ENCODE results near the gene KRT222.

Gene KRT222

DNA sequence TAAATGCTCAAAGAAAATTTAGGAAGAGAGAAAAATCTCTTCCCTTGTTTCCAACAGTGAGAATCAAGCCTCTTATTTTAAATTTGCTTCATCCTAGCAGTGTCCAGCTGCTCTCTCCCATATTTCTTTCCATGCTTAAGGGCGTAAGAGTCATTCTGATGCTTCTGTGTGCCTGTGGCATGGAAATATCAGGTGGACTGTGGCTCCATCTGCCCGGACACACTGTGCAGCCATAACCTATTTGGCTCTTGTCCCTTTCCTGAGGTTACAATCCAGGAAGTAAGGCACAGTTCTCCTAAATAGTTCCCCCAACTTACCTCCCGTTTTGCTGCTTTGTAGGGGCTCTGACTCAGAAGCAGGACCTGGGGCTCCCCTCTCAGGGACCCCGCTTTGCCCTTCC lies 6.3 kb upstream of the KRT222 start:
- no peak overlapping the region for H3K4me3 ChIP-seq (replicated peaks; ENCODE audit: insufficient read depth, low read length)
- peaks cover 25% of the 10 kb centered on the region for H3K27me3 ChIP-seq (ENCODE audit: insufficient read depth, poor library complexity, severe bottlenecking)
- H3K27ac ChIP-seq (replicated peaks): no peak overlapping the region
- DNase-seq (ENCODE audit: low read depth in 1 of 2, low spot score in 1 of 2): no peak
- TF ChIP-seq, protein P1, sequence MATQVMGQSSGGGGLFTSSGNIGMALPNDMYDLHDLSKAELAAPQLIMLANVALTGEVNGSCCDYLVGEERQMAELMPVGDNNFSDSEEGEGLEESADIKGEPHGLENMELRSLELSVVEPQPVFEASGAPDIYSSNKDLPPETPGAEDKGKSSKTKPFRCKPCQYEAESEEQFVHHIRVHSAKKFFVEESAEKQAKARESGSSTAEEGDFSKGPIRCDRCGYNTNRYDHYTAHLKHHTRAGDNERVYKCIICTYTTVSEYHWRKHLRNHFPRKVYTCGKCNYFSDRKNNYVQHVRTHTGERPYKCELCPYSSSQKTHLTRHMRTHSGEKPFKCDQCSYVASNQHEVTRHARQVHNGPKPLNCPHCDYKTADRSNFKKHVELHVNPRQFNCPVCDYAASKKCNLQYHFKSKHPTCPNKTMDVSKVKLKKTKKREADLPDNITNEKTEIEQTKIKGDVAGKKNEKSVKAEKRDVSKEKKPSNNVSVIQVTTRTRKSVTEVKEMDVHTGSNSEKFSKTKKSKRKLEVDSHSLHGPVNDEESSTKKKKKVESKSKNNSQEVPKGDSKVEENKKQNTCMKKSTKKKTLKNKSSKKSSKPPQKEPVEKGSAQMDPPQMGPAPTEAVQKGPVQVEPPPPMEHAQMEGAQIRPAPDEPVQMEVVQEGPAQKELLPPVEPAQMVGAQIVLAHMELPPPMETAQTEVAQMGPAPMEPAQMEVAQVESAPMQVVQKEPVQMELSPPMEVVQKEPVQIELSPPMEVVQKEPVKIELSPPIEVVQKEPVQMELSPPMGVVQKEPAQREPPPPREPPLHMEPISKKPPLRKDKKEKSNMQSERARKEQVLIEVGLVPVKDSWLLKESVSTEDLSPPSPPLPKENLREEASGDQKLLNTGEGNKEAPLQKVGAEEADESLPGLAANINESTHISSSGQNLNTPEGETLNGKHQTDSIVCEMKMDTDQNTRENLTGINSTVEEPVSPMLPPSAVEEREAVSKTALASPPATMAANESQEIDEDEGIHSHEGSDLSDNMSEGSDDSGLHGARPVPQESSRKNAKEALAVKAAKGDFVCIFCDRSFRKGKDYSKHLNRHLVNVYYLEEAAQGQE (IDR thresholded peaks at IDR 0.05; ENCODE audit: insufficient replicate concordance, low read depth): no peak
- TF ChIP-seq SPI1 (IDR thresholded peaks at IDR 0.05; ENCODE audit: borderline replicate concordance, low read depth) (no peak), POLR2AphosphoS5 (IDR thresholded peaks at IDR 0.05; ENCODE audit: low read depth) (no peak), GABPA (IDR thresholded peaks at IDR 0.05; ENCODE audit: low read depth) (no peak)
- TF ChIP-seq, protein P2, sequence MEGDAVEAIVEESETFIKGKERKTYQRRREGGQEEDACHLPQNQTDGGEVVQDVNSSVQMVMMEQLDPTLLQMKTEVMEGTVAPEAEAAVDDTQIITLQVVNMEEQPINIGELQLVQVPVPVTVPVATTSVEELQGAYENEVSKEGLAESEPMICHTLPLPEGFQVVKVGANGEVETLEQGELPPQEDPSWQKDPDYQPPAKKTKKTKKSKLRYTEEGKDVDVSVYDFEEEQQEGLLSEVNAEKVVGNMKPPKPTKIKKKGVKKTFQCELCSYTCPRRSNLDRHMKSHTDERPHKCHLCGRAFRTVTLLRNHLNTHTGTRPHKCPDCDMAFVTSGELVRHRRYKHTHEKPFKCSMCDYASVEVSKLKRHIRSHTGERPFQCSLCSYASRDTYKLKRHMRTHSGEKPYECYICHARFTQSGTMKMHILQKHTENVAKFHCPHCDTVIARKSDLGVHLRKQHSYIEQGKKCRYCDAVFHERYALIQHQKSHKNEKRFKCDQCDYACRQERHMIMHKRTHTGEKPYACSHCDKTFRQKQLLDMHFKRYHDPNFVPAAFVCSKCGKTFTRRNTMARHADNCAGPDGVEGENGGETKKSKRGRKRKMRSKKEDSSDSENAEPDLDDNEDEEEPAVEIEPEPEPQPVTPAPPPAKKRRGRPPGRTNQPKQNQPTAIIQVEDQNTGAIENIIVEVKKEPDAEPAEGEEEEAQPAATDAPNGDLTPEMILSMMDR (IDR thresholded peaks at IDR 0.05; ENCODE audit: insufficient read depth, low read length): no peak

DNA sequence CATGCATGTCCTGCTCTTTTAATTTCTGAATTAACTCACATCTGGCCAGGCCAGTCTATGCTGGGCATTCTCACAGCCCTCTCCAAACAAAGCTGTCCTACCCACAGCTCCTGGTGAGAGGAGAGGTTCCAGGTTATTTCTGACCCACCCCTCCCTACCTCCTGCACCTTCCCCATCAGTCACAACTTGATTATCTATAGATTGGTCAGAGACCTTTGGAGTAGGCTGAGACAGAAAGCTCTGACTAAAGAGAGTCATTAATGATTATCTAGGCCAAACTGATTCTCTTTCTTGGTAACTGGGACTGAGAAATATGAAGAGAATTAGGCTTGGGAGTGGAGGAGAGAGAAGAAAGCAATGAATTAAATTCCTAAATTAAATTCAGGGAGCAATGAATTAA lies 1.4 kb upstream of the KRT222 start:
- no peak for TF ChIP-seq GABPA (IDR thresholded peaks at IDR 0.05; ENCODE audit: low read depth)
- no peak for TF ChIP-seq POLR2AphosphoS5 (IDR thresholded peaks at IDR 0.05; ENCODE audit: low read depth)
- no peak for TF ChIP-seq SPI1 (IDR thresholded peaks at IDR 0.05; ENCODE audit: borderline replicate concordance, low read depth)
- TF ChIP-seq, protein P1 (IDR thresholded peaks at IDR 0.05; ENCODE audit: insufficient replicate concordance, low read depth): no peak
- TF ChIP-seq, protein P2 (IDR thresholded peaks at IDR 0.05; ENCODE audit: insufficient read depth, low read length): no peak
- Histone ChIP-seq H3K27ac (replicated peaks) (no peak overlapping the region), H3K4me3 (replicated peaks; ENCODE audit: insufficient read depth, low read length) (no peak overlapping the region), H3K27me3 (ENCODE audit: insufficient read depth, poor library complexity, severe bottlenecking) (peaks cover 11% of the 10 kb centered on the region)
- no peak for DNase-seq (ENCODE audit: low read depth in 1 of 2, low spot score in 1 of 2)

DNA sequence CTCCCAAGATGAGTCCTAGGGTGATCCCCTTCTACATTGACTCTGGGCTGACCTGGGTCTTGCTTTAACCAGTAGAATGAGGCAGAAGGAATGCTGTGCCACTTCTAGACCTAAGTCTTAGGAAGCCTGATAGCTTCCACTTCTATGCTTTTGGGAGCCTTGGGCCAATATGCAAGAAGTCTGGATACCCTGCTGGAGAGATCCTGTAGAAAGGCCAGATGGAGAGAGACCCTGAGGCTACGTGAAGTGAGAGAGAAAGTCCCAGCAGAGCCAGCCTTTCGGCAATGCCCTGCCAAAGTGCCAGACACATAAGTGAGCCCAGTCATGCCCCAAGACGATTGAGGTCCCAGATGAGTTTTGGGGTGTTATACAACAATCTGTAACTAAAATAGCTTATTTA lies 1.7 kb downstream of the KRT222 start:
- DNase-seq (ENCODE audit: low read depth in 1 of 2, low spot score in 1 of 2): no peak
- no peak for TF ChIP-seq SPI1 (IDR thresholded peaks at IDR 0.05; ENCODE audit: borderline replicate concordance, low read depth)
- TF ChIP-seq, protein P1 (IDR thresholded peaks at IDR 0.05; ENCODE audit: insufficient replicate concordance, low read depth): no peak
- no peak for TF ChIP-seq POLR2AphosphoS5 (IDR thresholded peaks at IDR 0.05; ENCODE audit: low read depth)
- no peak for TF ChIP-seq GABPA (IDR thresholded peaks at IDR 0.05; ENCODE audit: low read depth)
- TF ChIP-seq, protein P2 (IDR thresholded peaks at IDR 0.05; ENCODE audit: insufficient read depth, low read length): no peak
- Histone ChIP-seq H3K27ac (replicated peaks) (no peak overlapping the region), H3K27me3 (ENCODE audit: insufficient read depth, poor library complexity, severe bottlenecking) (peaks cover 7% of the 10 kb centered on the region), H3K4me3 (replicated peaks; ENCODE audit: insufficient read depth, low read length) (no peak overlapping the region)
